SH-SY5Y (cell line): ENCODE data around the gene SYT5.

Experiments used
- GATA2 ChIP-seq: IDR thresholded peaks from 2 replicates; pipeline ENCODE4 v1.6.1; 2011; ENCODE audit warnings: mild to moderate bottlenecking, low read depth, low read length
- GATA3 ChIP-seq: IDR thresholded peaks from 2 replicates; pipeline ENCODE4 v1.6.1; 2011; ENCODE audit warnings: low read depth, mild to moderate bottlenecking, low read length, moderate library complexity

GRCh38 chr19:55145232-55145631, 34.9 kb downstream of the SYT5 start:
- TF ChIP-seq GATA2: no peak
- TF ChIP-seq GATA3: no peak
